G401 (cell line): Measurements from ENCODE around the gene CBX5. TPM values are rescaled to one million over a fixed set of nuclear protein-coding genes. Genes with fewer than 3 reads are reported as not detected.
A peak's percentile ranks its signal among the peaks of the same experiment; 100 is the strongest.
"Not testable (repeated sequence)": the region's sequence is repeated elsewhere in the genome, so short reads cannot be mapped to it uniquely, and the experiment has no call there.

ENCODE experiments used
- DNase-seq: peaks from one replicate; pipeline ENCODE4 v3.0.0-alpha.2; 2015; ENCODE audit warnings: low spot score
- in situ Hi-C: cut with HindIII; loops from 2 replicates; pipeline ENCODE4 v1.10.0; 2016; ENCODE audit warnings: low sequenced_read_pairs, mixed read lengths
- total RNA-seq: library from RNA; depleted of rRNA; stranded (reverse); fragments of >200 nt; shearing (Covaris generic); gene quantifications from 2 replicates; pipeline ENCODE4 v1.2.3, GENCODE V29; 2014

Gene CBX5
- total RNA-seq, 1 experiment from 2014 or later = 67.6 TPM

DNA sequence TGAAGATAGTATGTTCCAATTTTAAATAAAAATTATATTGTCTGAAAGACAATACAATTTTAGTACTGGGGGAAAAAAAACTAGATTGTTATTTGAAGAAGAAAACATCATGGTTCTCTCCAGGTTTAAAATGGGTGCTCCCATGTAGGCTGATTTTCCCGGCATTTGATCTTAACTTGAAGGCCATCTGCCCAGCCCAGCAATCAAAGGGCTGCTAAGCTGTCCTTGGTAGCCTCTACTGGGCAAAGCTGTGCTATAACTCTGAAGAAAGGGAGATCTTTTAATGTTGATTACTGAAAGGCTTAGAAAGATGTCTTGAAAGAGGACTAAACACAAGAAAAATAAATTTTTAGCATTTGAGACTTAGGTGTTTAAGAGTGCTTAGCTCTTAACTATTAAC lies 41.4 kb downstream of the CBX5 start:
- in situ Hi-C loops = no loop called here
- DNase-seq = no peak

DNA sequence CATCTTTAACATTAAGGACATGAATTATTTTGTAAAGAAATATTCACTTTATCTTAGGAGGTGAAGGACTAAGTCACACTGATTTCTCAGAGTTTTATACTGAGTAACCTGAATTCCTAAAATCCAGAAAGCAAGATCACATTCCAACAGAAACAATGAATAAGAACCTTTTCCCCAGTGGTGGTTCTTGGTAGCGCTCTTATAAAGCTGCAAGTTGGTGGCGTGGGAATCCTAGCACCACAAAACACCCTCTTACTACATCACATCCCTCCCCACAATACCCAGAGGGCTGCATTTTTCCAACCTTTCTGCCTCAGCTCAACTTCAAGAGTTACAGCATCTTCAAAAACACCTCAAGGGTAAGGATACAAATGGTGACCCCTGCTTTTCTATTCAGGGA lies 47.1 kb downstream of the CBX5 start:
- in situ Hi-C loops = no loop called here
- no peak for DNase-seq

DNA sequence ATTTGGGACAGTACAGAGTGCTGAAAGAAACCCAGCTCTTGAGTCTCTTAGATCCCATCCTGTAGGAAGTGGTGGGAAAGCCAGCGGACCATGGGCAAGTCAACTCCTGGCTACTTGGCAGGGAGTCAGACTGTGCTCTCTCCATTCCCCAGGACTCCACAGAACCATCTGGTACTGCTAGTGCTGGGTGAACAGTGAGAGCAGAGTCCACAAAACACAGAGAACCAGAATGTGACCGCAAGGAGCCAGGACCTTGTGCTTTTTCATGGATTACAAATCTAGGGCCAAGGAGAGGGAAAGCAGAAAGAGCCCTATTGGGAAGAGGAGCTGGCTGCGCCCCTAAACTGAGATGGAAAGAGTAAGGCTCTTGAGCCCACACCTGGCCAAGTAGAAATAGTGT lies 48.7 kb downstream of the CBX5 start:
- DNase-seq = peak; percentile 91
- in situ Hi-C loops = not testable (repeated sequence)

DNA sequence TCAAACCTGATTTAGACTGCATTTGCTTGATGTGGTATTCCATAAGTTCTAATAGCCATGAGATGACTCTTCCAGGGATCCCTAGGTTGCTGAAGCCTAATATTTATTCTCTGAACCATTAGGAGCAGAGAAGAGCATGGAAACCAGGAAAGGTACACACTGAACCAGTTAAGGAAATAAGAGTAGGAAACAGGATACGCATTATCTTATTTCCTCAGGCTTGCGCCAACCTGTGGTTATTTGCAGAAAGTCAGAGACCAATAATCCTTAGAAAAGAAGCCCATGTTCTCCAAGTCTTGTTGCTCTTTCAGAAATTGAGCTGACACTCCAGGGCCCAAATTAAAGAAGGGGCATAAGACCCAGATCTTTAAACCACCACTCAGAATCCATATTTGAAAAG lies 49.4 kb downstream of the CBX5 start:
- in situ Hi-C loops = no loop called here
- no peak for DNase-seq

DNA sequence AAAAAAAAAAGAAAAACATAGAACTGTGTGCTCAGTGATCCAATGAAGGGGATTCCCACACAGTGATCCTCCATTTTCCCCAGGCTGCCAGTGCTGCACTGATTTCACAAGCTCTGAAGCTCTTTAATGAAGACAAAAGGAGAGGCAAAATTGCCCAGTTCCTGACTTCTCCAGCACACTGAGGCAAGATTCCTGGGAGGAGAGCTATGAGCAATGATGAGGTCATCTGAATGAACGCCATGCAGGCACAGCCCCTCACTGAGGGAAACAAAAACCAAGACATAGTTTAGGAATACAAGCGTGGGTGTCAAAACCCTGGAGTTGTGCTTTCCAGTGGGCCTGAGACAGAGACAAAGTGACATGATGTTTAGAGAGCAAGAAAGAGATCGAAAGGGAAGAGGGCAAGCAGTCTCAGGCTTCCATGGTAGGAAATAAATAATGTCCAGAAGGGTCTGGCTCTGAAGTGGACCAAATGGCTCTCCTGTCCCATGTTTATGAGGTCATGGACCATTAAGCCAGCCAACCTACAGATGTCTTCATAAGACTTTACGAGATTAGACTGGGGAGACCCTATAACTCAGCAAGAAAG lies 50.2 kb downstream of the CBX5 start:
- in situ Hi-C loops = no loop called here
- DNase-seq = no peak

DNA sequence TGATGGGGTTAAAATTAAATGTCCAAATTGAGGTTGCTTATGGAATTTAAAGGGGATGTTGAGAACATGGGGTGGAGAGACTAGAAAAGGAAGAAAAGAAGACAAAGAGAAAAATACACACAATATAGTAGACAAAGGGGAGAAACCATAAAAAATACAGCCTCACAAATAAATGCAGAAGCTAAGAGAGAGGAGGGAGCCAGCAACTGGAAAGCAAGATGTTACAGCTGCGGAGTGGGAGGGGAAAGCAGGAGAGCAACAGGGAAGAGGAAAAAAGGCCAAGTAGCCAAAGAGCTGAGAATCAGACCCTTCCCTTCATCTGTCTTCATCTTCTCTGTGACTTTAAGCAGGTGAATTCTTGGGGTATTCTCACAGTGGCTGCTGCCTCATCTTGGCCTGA lies 51.5 kb downstream of the CBX5 start:
- in situ Hi-C loops = no loop called here
- DNase-seq = no peak

DNA sequence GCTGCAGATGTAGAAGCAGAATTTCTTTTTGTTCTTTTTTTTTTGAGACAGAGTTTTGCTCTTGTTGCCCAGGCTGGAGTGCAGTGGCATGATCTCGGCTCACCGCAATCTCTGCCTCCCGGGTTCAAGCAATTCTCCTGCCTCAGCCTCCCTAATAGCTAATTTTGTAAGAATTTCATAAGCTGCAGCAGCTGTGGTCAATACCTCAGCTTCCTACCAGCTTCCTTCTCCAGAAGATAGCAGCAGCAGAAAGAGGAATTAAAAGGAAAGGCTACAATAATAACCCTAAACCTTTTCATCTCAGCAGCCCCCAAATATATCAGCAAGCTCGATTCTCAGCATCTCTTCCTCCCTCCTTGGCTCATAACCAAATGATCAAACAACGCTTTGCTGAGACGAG lies 52.0 kb downstream of the CBX5 start:
- in situ Hi-C loops = not testable (repeated sequence)

DNA sequence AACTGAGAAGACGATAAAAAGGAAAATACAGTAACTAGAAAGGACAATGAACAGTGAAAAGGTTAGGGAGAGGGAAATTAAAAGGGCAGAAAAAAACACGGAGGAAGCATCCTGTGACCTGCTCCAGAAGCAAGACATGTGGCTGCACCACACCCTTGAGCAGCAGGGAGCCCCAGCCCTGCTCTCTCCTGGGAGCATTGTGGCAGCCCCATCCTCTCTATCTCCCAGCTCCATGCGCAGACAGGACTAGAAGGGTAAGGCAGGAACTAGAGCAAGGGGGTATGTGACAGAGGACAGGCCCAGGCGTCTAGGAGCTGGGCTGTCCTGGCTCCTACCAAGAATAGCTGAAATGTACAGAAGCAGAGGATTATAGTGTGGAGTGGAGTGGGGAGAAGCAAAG lies 52.5 kb downstream of the CBX5 start:
- in situ Hi-C loops = no loop called here
- no peak for DNase-seq

More for the DNA sequence above, 52.0 kb downstream of the CBX5 start:
- DNase-seq = not testable (repeated sequence)

DNA sequence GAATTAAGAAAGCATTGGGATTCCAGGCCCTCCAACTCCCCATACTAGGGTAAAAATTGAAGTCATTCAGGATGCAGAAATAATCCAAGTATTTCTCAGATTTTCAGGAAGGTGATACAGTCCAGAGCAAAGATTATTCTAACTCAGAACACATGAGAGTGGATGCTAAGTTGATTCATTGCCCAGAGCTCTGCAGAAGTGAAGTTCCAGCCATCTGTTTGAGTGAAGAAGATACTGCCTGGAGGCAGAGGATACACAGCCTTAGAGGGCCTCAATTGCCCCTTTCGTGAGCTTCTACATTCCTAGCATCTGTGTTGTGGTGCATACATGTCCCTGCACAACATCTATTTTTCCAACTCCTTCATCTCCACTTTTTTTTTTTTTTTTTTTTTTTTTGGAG lies 54.3 kb downstream of the CBX5 start:
- in situ Hi-C loops = no loop called here

DNA sequence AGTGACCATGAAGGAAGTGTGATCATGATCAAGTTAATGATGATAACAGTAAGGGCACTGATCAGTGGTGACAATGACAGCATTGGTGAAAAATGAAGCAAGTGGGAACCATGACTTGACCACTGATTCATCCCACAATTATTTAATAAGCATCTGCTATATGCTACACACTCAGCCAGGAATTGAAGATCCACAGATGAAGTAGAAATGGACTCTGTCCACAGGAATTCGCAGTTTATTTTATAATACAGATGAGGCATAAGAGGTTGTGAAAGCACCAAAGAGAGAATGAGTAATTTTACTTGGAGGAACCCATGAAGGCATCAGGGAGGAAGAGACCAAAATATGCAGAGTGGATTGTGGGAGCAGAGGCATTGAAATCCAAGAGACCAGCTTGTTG lies 57.3 kb downstream of the CBX5 start:
- no peak for DNase-seq
- in situ Hi-C loops = loop anchor here (25.0 kb wide), 1 partner anchor 140 kb away; the partner anchor contains the start of gene GPR84

More for the DNA sequence above, 54.3 kb downstream of the CBX5 start:
- no peak for DNase-seq

DNA sequence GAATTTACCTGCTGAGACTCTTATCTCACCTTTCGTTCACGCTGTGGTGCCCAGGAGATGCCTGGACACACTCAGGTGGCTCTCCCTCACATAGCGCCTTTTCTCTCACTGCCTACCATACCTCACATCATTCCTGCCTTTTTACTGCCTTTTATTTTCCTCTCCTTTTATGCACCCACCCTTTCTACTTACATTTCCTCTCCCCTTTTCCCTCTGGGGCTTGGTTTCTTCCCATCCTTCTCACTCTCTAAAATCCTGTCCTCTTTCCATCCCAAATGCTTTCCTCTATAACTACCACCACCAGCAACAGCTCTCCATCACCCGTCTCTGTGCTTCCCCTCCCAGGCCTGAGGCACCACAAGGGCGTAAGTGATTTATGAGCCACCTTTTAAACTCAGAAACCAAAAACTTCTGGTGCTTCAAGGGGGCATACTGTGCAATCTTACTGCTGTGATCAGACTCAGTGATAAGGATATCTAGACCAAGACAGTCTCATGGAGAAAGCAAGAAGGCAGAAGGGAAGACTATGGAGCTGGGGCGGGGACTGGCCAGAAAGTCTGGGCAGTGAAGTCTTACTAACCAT lies 58.4 kb downstream of the CBX5 start:
- no peak for DNase-seq
- in situ Hi-C loops = loop anchor here (25.0 kb wide), 1 partner anchor 141 kb away; the partner anchor contains the start of gene GPR84

DNA sequence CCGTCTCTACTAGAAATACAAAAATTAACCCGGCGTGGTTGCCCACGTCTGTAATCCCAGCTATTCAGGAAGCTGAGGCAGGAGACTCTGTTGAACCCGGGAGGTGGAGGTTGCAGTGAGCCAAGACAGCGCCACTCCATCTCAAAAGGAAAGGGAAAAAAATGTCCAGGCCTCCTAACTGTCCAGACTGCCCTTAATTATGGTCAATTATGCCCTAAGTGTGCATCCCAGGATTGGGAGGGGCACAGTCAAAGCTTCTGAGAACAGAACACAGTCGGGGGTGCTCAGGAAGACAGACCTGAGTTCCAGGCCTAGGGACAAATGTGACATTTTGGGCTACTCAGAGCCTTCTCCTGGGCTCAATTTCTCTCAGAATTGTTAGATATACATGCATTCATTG lies 59.4 kb downstream of the CBX5 start:
- in situ Hi-C loops = loop anchor here (25.0 kb wide), 1 partner anchor 142 kb away; the partner anchor contains the start of gene GPR84
- DNase-seq = no peak

DNA sequence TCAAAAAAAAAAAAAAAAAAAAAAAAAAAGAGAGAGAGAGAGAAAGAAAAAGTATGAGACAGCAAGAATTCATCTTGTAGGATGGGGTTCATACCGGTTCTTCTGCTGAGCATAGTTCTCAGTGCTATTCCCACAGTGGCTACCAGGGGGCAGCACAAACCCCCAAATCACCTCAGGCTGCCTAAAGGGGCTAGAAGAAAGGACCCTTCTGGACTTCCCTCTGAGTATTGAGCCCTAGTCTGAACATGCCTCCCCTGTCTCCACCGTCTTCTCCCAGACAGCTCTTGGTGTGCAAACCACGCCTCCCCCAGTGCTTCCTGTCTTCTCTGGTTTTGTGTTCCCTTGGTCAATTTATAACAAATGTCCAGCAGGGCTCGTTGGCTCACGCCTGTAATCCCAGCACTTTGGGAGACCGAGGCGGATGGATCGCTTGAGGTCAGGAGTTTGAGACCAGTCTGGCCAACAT lies 59.8 kb downstream of the CBX5 start:
- in situ Hi-C loops = loop anchor here (25.0 kb wide), 1 partner anchor 142 kb away; the partner anchor contains the start of gene GPR84

DNA sequence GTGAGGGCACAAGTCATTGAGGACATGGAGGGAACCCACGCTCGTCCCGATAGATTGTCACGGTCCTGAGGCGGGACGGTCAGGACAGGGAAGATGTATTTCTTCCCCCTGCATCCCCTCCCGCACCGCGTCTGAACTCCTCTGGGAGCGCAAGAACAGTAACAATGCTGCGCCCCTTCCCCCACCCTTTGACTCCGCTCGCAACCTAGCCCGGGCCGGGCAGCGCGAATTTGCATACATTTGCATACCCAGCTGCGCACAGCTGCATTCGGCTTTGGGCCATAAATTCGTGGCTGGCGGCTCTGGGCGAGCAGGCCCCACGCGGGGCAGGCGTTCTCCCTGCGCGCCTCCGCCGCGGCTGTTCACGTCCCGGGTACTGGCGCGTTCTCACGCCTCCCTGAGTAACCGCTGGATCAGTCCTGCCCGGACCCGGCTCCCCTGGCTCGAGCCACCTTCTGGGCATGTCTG lies 62.1 kb downstream of the CBX5 start:
- in situ Hi-C loops = loop anchor here (25.0 kb wide), 1 partner anchor 144 kb away; the partner anchor contains the start of gene GPR84
- DNase-seq = no peak

More for the DNA sequence above, 59.8 kb downstream of the CBX5 start:
- DNase-seq = peak; percentile 80

DNA sequence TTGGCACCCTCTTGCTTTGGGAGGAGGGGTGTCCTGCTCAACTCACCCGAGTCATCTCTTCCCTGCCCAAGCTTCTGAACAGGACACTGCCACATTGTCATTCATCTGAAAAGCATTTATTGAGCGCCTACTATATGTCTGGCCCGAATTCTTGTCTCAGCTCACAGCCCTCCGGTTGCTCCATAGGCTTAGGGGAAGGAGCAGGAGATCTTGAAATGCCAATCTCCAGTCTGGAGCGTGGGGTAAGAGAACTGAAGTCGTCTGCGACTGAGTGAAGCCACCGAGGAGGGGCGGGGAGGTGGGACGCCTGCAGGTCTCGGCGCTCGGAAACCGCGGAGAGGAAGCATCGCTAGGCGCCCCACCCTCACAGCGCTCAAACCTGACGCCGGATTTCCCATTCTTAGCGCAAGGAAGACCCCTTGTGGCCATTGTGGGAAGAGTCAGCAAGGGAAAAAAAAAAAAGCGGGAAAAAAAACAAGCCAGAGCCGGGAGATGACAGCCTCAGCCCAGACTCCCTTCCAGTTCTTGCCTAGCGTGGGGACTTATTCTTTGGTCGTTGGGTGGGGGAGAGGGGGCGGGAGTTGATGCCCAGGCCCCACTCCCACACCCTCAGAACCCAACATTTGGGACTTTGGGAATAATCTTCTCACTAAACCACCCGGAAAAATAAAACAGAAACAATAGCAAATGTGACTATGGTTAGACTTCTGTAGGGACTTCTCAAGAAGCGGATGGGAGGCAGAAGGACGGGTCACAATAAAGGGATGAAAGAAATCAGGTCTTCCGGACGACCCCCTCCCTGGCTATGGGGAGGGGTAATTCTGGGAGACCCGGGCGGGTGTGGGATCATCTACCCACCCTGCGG lies 62.9 kb downstream of the CBX5 start:
- in situ Hi-C loops = loop anchor here (25.0 kb wide), 1 partner anchor 145 kb away; the partner anchor contains the start of gene GPR84
- DNase-seq = peak; percentile 90

DNA sequence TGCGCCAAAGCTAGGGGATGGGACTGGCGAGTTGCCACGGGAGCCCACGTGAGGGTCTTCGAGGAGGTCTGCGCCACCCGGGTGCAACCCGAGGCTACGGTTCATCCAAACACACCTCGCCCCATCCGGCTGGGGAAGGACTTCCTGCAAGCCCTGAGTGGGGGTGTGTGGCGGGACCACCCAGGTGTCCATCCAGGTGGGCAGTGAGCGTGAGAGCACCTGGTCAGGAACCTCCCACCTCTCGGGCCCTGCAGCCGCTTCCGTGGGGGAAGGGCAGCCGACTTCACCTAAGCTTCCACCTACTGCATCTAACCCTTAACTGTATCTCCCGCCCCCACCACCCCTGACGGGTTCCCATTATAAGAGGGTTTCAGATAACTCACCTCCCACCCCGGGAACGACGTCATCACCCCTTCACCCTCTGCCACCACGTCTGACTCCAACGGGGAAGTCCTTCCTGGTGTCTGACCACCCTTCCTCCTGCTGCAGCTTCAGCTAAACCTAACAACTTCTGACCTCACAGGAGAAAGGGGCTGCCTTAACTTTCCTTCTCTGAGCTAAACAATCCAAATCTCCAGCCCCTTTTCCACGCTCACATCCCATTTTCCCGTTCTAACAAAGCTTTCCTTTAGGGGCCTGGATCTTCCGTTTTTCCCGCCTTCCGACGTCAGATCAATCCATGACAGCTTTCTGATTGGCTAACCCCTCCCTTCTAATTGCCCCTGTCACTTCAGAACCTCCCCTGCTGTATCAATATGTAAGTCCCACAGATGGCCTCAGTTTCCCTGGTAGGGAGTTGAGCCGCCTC lies 63.7 kb downstream of the CBX5 start:
- peak; percentile 32 for DNase-seq
- in situ Hi-C loops = loop anchor here (25.0 kb wide), 1 partner anchor 146 kb away; the partner anchor contains the start of gene GPR84

DNA sequence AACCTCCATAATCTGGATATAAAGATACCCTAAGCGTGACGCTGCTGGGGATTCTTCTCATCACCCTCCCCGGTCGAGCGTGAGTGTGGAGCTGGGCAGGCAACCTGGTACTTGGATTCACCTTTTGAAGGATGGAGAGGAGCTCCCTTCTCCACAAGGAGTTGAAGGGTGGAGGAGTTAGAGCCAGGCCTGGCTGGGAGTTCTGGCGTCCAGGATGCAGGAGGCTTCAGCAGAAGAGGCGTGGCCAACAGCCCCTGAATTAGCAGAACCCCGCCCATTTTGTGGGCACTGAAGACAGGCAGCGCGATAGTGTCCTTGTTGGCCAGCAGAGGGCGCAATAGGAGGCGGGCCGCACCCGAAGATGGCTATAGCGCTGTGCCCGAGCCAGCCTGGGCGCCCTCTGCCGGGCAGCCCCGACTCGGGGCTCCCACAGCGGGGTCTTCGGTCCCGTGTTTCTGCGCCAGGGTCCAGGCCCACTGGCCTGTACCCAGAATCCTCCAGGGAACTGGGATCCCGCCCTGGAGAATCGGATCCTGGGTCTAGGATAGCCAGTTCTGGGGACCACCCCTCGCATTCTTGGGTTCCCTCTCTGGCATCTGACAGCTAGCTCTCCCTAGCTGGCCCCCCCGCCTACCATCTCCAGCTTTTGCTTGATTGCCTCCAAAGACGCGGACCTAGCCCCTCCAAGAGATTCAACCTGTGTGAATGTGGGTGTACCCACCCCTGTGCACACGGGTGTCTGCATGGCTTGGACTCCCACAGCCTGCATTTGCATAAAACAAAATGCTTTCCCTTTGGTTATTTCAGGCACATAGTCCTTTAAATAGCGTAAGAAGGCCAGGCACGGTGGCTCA lies 65.1 kb downstream of the CBX5 start:
- peak; percentile 83 for DNase-seq
- in situ Hi-C loops = loop anchor here (25.0 kb wide), 1 partner anchor 148 kb away; the partner anchor contains the start of gene GPR84

DNA sequence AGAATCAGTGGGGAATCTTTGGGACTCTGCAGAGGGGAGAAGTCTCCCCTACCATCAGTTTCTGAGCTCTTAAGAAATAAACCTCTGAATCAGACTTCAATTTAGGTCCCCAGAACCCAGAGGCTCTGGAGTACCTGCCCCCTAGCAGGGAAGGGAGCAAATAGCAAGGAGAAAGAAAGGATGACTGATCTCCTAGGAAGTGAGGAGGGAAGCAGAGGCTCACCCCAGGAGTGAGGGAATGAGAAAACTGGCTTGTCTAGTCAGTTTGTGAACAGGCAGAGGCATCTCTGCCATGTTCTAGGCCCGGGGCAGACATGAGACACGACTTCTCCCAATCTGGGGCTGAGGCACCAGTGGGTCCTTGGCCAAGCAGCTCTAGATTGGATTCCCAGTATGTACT lies 66.8 kb downstream of the CBX5 start:
- DNase-seq = no peak
- in situ Hi-C loops = loop anchor here (25.0 kb wide), 1 partner anchor 149 kb away; the partner anchor contains the start of gene GPR84
